GM12878 (cell line): ENCODE results near the gene MAP2K1.

Experiments used
- CTCF ChIP-seq, 3 experiments: IDR thresholded peaks in 2 of 3; conservative IDR thresholded peaks in 1 of 3; 2 replicates each; pipeline ENCODE4 v1.5.1; 2011; ENCODE audit warnings: low read depth in 3 of 3, low read length in 3 of 3, mild to moderate bottlenecking in 3 of 3, control low read depth in 2 of 3, moderate library complexity in 2 of 3, inconsistent platforms in 1 of 3, mixed read lengths in 1 of 3; ENCODE audit not compliant: control insufficient read depth in 2 of 3, insufficient read depth in 1 of 3; ENCODE audit errors: extremely low read depth in 1 of 3
- USF1 ChIP-seq: IDR thresholded peaks from 2 replicates; pipeline ENCODE4 v1.6.1; 2011; ENCODE audit warnings: borderline replicate concordance, low read depth, mild to moderate bottlenecking, moderate library complexity, mixed read lengths, low read length; ENCODE audit not compliant: insufficient read depth; ENCODE audit errors: extremely low read length

GRCh38 chr15:66474963-66475362 lies 88.3 kb downstream of the MAP2K1 start:
- no peak for TF ChIP-seq CTCF (IDR thresholded peaks at IDR 0.05 in 2 of 3, conservative IDR thresholded peaks at IDR 0.05 in 1 of 3; ENCODE audit: control insufficient read depth in 2 of 3, extremely low read depth in 1 of 3, insufficient read depth in 1 of 3, low read depth in 3 of 3, low read length in 3 of 3)
- TF ChIP-seq USF1, result no peak
